ENCODE measurements around the gene TTPAL.

The TTPAL gene

GRCh38 chr20:44457016-44457415 is 18.7 kb upstream of the TTPAL start:
- H3K27ac ChIP-seq = no peak overlapping the region
- no peak for DNase-seq (ENCODE audit: low spot score)
- POLR2A ChIA-PET (ENCODE audit: low non-redundant PET) = no interaction called here
- no peak for TF ChIP-seq CTCF (conservative IDR thresholded peaks at IDR 0.05; ENCODE audit: low read depth)
- CTCF ChIA-PET = interaction anchor here (0.6 to 1.1 kb wide), 3 partner anchors 73 to 240 kb away, joined by 3 to 7 read pairs (median 4); no protein-coding TSS in a partner anchor

- ChIA-PET POLR2A (ENCODE audit: low non-redundant PET) (no interaction called here), CTCF (interaction anchor here (0.6 to 4.4 kb wide), 5 partner anchors 9 to 150 kb away, joined by 3 to 31 read pairs (median 5); no protein-coding TSS in a partner anchor)
- H3K27ac ChIP-seq = no peak overlapping the region
- no peak for TF ChIP-seq CTCF (conservative IDR thresholded peaks at IDR 0.05; ENCODE audit: low read depth)
- DNase-seq (ENCODE audit: low spot score) = no peak
These were observed 16.4 kb upstream of the TTPAL start for GRCh38 chr20:44459271-44459670.

- ChIA-PET CTCF (interaction anchor here (0.7 to 4.4 kb wide), 8 partner anchors 15 to 244 kb away, joined by 3 to 31 read pairs (median 5); no protein-coding TSS in a partner anchor), POLR2A (ENCODE audit: low non-redundant PET) (no interaction called here)
- peak; percentile 73 for TF ChIP-seq CTCF (conservative IDR thresholded peaks at IDR 0.05; ENCODE audit: low read depth)
- peak; percentile 83 for DNase-seq (ENCODE audit: low spot score)
- H3K27ac ChIP-seq = no peak overlapping the region
These were observed 14.9 kb upstream of the TTPAL start for GRCh38 chr20:44460795-44461141.

- CTCF ChIA-PET = interaction anchor here (0.6 to 4.4 kb wide), 17 partner anchors 8 to 345 kb away, joined by 3 to 31 read pairs (median 4); partner anchors contain the start of gene SERINC3
- peak; percentile 27; the same call in 1 of the 2 replicates for TF ChIP-seq CTCF (conservative IDR thresholded peaks at IDR 0.05; ENCODE audit: low read depth)
These were observed 14.4 kb upstream of the TTPAL start for GRCh38 chr20:44461142-44461802.

GRCh38 chr20:44461803-44462174 is 13.9 kb upstream of the TTPAL start:
- ChIA-PET POLR2A (ENCODE audit: low non-redundant PET) (no interaction called here), CTCF (interaction anchor here (0.6 to 4.4 kb wide), 18 partner anchors 8 to 345 kb away, joined by 3 to 31 read pairs (median 4); partner anchors contain the start of gene SERINC3)
- no peak for TF ChIP-seq CTCF (conservative IDR thresholded peaks at IDR 0.05; ENCODE audit: low read depth)
- no peak overlapping the region for H3K27ac ChIP-seq
- DNase-seq (ENCODE audit: low spot score) = no peak

More at GRCh38 chr20:44461142-44461802, 14.4 kb upstream of the TTPAL start:
- POLR2A ChIA-PET (ENCODE audit: low non-redundant PET) = no interaction called here
- no peak for DNase-seq (ENCODE audit: low spot score)
- no peak overlapping the region for H3K27ac ChIP-seq

- POLR2A ChIA-PET (ENCODE audit: low non-redundant PET) = no interaction called here
- no peak for TF ChIP-seq CTCF (conservative IDR thresholded peaks at IDR 0.05; ENCODE audit: low read depth)
- CTCF ChIA-PET = interaction anchor here (0.7 kb wide), 1 partner anchor 74 kb away, joined by 3 read pairs; no protein-coding TSS in a partner anchor
These were observed 12.2 kb upstream of the TTPAL start for GRCh38 chr20:44463466-44463865.

More at GRCh38 chr20:44463466-44463865, 12.2 kb upstream of the TTPAL start:
- H3K27ac ChIP-seq = no peak overlapping the region
- no peak for DNase-seq (ENCODE audit: low spot score)
